ENCODE data around the gene AIP. TPM values are rescaled to one million over a fixed set of nuclear protein-coding genes. Genes with fewer than 3 reads are reported as not detected.
"Not testable (repeated sequence)": the region's sequence is repeated elsewhere in the genome, so short reads cannot be mapped to it uniquely, and the experiment has no call there.

The AIP gene
- polyA plus RNA-seq, 1 donor: 51.8 TPM

DNA sequence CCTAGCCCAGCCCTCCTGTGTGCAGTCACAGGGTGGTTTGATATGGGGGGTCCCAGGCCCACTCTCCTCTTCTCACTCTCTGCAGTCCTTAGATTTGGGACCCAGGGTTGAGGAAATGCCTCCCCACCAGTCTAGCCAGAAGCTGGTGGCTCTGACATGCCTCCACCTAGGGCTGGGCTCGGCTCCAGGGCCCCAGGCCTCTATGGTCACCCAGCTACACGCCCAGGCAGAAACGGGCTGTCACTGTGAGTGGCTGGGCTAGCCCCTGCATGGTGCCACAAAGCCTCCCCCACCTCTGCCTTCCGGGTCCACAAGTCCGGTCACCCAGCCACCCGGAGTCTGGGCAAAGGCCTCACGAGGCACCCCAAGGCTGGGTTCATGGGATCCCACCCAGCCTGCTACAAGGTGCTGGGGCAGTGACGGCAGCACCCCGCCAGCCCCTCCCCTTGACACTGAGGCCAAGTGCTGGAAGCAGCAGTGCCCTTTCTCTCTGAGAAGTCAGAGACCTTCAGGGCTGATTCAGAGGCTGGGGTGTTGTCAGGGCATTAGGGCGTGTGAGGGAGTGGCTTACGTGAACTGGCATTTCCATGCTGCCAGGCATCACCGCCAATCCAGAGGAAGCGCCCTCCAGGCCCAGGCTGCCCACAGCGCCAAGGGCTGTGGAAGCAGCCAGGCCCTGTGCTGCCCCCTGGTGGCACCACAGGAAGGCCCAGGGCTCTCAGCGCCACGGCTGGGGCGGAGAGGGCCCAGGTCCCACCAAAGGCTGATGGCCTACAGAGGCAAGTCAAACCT, 23.0 kb downstream of the AIP start:
- peak; percentile 82 for DNase-seq

DNA sequence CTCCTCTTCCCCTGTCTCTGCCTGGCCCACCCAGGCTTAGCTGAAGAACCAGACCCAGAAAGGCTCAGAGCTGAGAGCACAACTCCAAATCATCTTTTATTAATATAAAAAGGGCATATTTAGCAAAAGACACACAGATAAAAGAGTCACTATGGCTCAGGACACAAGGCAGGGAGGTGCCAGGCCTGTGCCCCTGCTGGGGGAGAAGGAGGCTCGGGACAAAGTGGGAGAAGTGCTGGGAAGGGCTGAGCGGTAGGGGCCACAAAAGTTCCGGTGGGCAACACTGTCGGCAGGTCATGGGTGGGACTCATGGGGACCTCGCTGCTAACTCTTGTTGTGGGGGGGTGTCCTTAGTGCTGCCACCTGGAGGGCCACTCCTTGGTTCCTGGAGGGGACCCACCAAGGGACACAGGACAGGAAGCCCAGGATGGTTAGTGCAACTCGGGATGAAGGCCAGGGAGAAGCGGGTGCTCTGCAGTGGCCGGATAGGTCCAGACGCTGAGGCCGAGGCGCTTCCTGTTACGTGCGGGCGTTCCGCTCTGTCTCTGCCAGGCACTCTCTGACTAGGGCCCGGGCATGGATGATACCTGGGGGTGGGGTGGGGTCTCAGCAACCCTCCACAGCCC, 23.7 kb downstream of the AIP start:
- DNase-seq: no peak

DNA sequence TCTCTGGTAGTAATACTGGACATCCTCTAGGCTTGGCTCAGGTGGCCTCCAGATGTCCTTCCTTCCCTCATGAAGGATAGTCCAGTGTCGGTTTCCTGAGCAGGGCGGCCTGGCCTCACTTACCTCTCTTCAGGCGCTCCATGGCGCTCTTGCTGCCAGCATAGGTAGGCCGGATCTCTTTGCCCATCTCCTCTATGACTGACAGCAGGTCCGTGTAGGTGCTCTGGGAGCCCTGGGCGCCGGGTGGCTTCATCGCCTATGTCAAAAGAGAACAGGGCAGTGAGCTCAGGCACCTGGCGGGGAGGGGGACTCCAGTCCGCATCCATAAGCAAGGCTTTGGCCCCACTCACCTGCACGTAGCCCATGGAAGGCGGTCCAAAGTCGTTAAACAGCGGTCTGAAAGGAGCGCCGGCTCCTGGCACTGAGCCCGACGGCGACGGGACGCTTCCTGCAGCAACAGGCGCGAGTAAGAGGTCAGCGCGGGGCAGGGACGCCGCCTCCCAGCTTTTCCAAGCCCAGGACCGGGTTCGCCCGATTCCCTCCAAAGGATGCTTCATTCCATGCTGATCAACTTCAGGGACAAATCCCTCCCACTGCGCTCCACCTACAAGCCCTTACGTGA, 24.5 kb downstream of the AIP start:
- DNase-seq: peak; percentile 21

GRCh38 chr11:67507864-67508485, 25.1 kb downstream of the AIP start, which contains the start of gene CDK2AP2:
CDK2AP2 (minus strand) TSS chr11:67508162; CDS start chr11:67508082, 80 bp downstream.
- DNase-seq: peak; percentile 98

DNA sequence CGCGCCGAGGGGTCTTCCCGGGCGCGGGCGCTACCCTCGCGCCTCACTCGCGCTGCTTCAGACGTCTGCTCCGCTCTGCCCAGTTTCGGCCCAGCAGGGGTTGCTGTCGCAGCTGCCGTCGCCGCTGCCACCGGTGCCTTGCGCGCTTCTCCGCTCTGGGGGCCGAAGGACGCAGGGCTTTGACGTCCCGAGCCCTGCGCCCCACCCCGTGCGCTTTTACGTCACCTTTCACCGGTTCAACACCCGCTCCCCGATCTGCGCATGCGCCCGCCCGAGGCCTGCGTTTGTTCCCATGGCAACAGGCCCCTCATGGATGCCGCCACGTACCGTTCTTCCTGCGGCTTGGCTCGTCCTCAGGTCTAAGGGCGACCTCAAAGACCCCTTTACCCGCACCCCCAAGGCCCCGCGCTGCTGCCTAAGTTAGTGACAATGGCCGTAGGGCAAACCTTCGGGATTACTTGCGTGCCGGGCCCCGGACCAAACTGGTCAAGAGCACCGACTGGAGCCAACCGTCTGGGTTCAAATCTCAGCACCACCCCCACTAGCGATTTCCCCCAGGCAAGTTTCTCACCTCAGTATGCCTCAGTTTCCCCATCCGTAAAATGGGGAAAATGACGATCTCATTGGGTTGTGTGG, 25.8 kb downstream of the AIP start:
- peak; percentile 96 for DNase-seq

- no peak for DNase-seq
Observed at GRCh38 chr11:67510023-67510345, 27.2 kb downstream of the AIP start.

DNA sequence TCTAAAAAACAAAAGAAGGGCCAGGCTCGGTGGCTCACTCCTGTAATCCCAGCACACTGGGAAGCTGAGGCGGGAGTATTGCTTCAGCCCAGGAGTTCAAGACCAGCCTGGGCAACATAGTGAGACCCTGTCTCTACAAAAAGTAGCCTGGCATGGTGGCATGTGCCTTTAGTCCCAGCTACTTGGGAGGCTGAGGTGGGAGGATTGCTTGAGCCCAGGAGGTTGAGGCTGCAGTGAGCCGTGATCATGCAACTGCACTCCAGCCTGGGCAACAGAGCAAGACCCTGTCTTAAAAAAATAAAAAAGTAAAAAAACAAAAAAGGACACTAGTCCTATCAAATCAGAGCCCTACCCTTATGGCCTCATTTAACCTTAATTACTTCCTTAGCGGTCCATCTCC, 28.7 kb downstream of the AIP start:
- not testable (repeated sequence) for DNase-seq

GRCh38 chr11:67514116-67514515, 31.3 kb downstream of the AIP start:
- DNase-seq: no peak

GRCh38 chr11:67516806-67517205, 34.0 kb downstream of the AIP start:
- DNase-seq: no peak

GRCh38 chr11:67517784-67518552, 35.1 kb downstream of the AIP start:
- no peak for DNase-seq

- DNase-seq: no peak
Observed at GRCh38 chr11:67519726-67520125, 36.9 kb downstream of the AIP start.

DNA sequence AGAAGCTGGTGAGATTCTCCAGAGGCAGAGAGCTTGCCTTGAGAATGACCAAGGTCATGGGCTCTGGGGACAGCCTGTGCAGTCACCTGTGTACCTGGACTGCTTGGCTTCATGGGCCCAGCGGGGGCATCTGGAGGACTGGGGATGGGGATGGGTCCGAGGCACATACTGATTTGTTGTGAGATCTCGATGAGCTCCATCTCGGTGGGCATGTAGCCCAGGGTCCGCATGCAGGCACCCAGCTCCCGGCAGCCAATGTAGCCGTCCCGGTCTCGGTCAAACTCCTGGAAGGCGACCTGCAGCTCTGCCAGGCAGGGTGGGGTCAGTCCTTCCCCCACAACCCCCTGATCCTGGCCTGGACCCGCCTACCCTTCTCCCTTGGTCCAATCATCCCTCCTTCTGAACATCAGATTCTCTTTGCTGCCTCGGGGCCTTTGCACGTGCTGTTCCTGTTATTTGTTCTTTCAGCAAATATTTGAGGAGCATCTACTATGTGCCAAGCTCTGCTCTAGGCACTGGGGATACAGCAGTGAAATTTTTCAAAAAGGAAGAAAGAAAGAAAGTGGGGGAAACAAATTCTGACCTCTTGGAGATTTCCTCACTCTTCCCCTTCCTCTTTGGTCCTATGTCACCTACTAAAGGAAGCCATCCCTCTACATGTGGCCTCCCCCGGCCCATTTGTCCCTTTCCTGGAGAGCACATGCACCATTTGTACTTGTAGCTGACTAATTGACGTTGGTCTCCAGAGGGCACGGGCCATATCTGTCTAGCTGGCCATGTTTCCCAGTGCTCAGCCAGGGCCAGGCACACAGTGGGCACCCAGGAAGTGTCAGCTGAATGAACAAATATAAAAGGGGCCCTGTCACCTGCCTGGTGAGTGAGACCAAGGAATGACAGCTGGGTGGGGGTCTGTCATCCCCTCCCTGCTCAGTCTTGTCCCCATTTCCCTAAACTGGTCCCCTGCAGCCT, 38.3 kb downstream of the AIP start:
- DNase-seq: no peak

GRCh38 chr11:67521924-67522323, 39.1 kb downstream of the AIP start:
- no peak for DNase-seq

DNA sequence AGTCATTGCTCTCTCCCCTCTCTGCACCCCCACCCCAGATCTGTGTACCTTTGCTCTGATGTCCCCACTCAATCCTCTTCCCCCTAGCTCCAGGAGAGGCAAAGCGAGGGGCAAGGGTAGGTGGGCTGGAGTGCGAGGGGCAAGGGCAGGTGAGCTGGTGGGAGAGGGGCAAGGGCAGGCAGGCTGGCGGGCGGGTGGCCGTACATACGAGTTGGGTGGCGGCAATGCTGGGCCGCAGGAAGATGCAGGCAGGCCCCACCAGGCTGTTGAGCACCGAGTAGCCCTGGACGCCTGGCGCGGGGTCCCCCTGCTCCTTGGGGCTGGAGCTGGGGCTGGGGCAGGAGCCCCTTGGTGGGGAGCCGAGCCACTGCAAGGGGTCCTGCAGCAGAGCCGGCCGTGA, 39.5 kb downstream of the AIP start:
- no peak for DNase-seq

DNA sequence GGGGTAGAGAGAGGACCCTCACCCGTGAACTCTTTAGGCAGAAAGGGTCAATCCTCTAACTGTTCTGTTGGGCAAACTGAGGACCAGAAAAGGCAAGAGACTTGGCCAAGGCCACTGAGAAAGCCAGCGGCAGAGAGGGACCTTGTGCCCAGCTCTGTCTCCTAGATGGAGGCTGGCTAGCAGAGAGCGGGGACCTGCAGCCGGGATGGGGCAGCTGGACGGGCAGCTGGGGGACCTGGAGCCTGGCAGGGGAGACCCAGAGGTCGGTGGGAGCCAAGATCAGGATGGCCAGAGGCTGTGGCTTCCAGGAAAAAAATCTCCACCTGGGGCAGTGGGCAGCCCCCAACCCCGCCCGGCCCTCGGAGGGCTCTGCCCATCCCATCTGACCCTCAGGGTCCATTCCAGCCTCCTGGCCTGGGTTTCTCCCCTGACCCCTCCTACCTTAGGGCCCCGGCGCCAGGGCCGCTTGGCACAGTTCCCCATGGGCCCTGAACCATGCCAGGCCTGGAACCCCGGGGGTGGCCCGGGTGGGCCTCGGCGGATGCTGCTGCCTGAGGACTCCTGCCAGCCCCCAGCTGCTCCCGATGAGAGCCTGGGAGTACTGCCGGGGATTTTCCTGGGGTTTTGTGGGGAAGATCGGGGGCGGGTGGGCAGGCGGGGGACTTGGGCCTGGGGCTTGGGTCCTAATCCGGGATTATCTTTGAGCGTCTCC, 40.2 kb downstream of the AIP start, which contains the start of gene CABP2:
Gene CABP2, minus strand, starts transcription at position 603 of the 712 bp plus-strand sequence. Its CDS starts 120 bp downstream, at position 483.
- no peak for DNase-seq

DNA sequence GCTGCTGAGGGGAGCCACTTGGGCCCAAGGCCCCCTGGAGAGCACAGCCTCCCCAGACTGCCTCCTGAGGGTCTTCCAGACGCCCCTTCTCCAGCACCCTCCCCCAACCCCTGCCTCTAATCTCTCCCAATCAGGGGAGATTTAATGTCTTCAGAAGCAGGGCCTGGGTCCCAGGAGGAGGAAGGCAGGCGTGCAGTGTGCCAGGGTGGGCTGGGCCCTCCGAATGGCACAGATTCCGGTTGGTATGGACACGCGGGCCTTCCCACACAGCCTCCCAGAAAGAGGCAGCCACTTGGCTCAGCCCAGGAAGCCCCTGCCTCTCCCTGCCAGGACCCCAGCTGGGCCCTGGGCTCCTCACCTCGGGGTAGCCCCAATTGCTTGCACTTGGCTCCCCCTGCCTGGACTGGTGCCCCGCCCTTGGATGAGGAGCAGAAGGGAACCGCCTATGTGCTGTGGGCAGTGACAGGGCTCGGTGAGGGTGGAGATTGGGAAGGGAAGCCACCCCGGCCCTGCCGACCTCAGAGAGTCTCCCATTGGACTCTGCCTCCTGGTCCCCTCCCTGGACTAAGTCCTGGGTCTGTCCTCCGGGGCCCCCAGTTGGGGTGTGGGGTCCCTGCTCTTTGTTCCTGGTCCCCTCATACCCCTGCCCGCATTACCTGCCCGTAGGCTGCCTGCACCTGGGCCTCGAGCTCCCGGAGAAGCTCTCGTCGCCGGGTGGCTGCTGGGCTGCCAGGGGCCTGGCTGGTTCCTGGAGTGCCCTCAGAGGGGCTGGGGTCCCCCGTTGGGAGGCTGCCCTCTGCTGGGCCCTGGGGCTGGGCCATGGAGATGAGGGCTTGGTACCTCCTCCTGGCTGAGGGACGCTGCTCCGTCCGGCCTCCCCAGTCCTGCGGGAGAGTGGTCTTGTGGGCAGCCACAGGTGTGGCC, 41.0 kb downstream of the AIP start:
- no peak for DNase-seq

DNA sequence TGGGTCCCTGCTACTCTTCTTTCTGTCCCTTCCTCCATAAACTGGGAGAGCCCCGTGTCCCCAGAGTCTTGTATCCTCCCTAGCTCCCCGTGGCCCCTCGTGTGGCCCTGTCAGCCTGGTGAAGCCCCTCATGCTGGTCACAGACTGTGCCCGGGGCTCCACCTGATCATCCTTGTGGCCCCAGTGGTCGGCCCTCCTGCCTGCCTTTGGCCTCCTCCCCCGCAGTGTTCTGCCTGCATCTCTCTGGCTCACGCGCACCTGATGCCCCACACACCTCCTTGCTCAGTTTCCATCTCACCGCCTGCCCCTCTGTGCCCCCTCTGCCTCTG, 41.6 kb downstream of the AIP start:
- no peak for DNase-seq

- peak; percentile 47 for DNase-seq
Observed at GRCh38 chr11:67525275-67525976, 42.6 kb downstream of the AIP start.
